GM12891 (cell line): ENCODE data around the gene TMSB15C. TPM values are rescaled to one million over a fixed set of nuclear protein-coding genes. Genes with fewer than 3 reads are reported as not detected.
"Not testable (repeated sequence)": the region's sequence is repeated elsewhere in the genome, so short reads cannot be mapped to it uniquely, and the experiment has no call there.

Experiments used
- DNase-seq: peaks from one replicate; pipeline ENCODE4 v3.0.0; 2011; ENCODE audit warnings: low spot score; ENCODE audit not compliant: insufficient read length
- FAIRE-seq: peaks from 2 replicates; lab custom pipeline; 2011; peaks lifted over from hg19 to GRCh38; lab: Jason Lieb, UNC
- PAX5 ChIP-seq: IDR thresholded peaks from 2 replicates; pipeline ENCODE4 v1.6.1; 2011; ENCODE audit warnings: low read length, moderate library complexity, mild to moderate bottlenecking; ENCODE audit not compliant: insufficient read depth, severe bottlenecking
- POLR2A ChIP-seq: IDR thresholded peaks from 2 replicates; pipeline ENCODE4 v1.6.1; 2011; ENCODE audit warnings: low read depth, low read length, control low read depth
- POLR2AphosphoS5 ChIP-seq: IDR thresholded peaks from 2 replicates; pipeline ENCODE4 v1.6.1; 2011; ENCODE audit warnings: low read depth, low read length, control low read depth
- POU2F2 ChIP-seq: IDR thresholded peaks from 2 replicates; pipeline ENCODE4 v1.6.1; 2011; ENCODE audit warnings: low read depth, mild to moderate bottlenecking, control low read depth, low read length, moderate library complexity
- SPI1 ChIP-seq: IDR thresholded peaks from 2 replicates; pipeline ENCODE4 v1.6.1; 2011; ENCODE audit warnings: low read depth, low read length, control low read depth
- TAF1 ChIP-seq: IDR thresholded peaks from 2 replicates; pipeline ENCODE4 v1.6.1; 2011; ENCODE audit warnings: low read depth, low read length, control low read depth
- polyA plus RNA-seq: library from polyadenylated mRNA; unstranded; fragments of >200 nt; gene quantifications from one replicate; pipeline ENCODE4 v1.2.1, GENCODE V29; 2012; ENCODE audit warnings: low read depth, missing spikeins, inconsistent platforms; ENCODE audit not compliant: missing spikeins

Gene TMSB15C
- polyA plus RNA-seq = 1.1 TPM

GRCh38 chrX:104075778-104076445 is at the start of gene TMSB15C:
Gene TMSB15C, minus strand, starts transcription at chrX:104076236.
- not testable (repeated sequence) for DNase-seq, FAIRE-seq

DNA sequence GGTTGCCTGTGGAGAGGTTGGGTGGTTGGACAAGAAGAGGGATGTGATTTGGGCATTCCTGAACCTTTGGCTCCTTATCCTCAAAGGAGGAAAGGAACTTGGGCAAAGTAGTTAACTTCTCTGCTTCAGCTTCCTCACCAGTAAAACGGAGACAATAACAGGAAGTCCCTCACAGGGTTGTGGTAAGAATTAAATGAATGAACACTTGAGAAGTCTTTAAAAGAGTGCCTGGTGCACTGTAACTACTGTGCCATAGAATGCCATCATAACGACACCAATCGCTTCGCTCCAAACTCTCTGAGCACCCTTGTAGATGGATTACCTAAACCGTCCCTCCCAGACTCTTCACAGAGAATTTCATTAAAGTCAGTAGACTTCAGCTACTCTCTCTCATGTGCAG is 46.8 kb upstream of the TMSB15C start:
- TF ChIP-seq POLR2A (no peak), SPI1 (peak; percentile 46; the same call in 1 of the 2 replicates)
- FAIRE-seq = peak; percentile 63
- no peak for DNase-seq

DNA sequence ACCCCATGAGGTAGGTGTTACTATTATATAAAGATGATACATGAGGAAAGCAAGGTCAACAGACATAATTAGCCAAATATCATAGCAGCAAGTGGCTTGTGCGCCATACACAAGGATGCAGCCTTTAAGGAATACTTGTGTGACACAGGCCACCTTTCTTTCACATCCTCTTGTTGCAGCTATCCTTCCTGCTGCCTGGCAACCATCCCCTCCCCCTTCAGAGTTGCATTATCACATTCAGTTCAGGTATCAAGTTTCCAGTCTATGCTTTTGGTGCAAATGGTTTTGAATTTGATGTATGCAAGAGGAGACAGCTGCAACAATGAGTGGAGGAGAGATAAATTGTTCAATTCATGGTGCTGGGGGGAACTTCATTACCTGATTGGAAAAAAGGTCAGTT is 42.7 kb upstream of the TMSB15C start:
- TF ChIP-seq SPI1 (no peak), TAF1 (no peak), POLR2AphosphoS5 (no peak), POLR2A (no peak), PAX5 (no peak), POU2F2 (no peak)
- FAIRE-seq = peak; percentile 88
- DNase-seq = no peak

DNA sequence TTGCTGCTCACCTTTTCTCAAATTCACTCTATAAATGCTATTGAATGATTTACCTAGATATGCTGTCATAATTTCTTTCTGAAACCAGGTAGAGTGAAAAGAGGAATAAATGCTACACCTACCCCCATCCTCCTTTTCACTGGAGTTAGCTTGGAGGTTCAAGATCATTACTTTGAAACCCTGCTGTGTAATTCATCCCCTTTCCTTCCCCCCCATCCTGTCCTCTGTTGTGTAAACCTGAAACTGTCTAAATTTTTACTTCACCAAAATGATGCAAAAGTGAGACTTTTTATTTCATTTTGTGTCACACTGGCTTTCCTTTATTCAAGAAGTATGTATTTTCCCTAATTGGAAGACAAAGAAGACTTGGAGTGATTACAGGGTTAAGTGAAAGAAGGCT is 41.7 kb upstream of the TMSB15C start:
- no peak for TF ChIP-seq POLR2A
- no peak for TF ChIP-seq SPI1
- TF ChIP-seq TAF1 = no peak
- no peak for TF ChIP-seq PAX5
- no peak for TF ChIP-seq POU2F2
- TF ChIP-seq POLR2AphosphoS5 = no peak
- FAIRE-seq = no peak
- no peak for DNase-seq

- TF ChIP-seq TAF1 (no peak), POU2F2 (no peak), PAX5 (no peak), POLR2A (no peak), SPI1 (no peak), POLR2AphosphoS5 (no peak)
- FAIRE-seq (peak; percentile 95), DNase-seq (peak; percentile 14)
Measured at GRCh38 chrX:104113222-104113965, 37.4 kb upstream of the TMSB15C start.

- TF ChIP-seq POLR2A (no peak), POU2F2 (no peak), POLR2AphosphoS5 (no peak), TAF1 (no peak), PAX5 (no peak), SPI1 (no peak)
- FAIRE-seq (peak; percentile 96), DNase-seq (peak; percentile 48)
Measured at GRCh38 chrX:104112326-104112951, 36.4 kb upstream of the TMSB15C start, which contains the start of gene ZCCHC18. Gene ZCCHC18, plus strand, starts transcription at chrX:104112523. Its CDS starts 1,589 bp downstream, at chrX:104114112.

GRCh38 chrX:104110491-104111240 is 34.6 kb upstream of the TMSB15C start:
- FAIRE-seq = peak; percentile 99
- not testable (repeated sequence) for DNase-seq

DNA sequence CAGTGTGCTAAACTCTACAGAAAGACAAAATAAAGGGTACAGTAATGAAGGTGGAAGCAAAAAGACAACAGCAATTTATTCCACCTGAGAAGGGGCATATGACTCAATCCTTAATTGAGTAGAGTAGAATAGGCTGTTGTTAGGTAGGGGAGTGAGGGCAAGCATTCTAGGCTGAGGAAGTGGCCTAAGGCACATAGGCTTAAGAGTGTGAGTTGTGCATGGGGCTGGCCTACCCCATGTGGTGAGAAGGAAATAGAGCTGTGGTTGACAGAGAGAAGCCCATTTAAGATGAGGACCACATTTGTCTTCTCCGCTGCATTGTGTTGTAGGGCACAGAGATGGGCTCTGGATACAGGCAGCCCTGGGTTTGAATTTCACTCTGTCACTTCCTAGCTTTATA is 32.9 kb upstream of the TMSB15C start:
- peak; percentile 84 for FAIRE-seq
- TF ChIP-seq POLR2A (no peak), POU2F2 (no peak), TAF1 (no peak), PAX5 (no peak), SPI1 (no peak), POLR2AphosphoS5 (no peak)
- DNase-seq = no peak
